ENCODE data around the gene IGFBP2. TPM values are rescaled to one million over a fixed set of nuclear protein-coding genes. Genes with fewer than 3 reads are reported as not detected.

IGFBP2 gene
- total RNA-seq = 121 and 137 TPM in 2 replicates

DNA sequence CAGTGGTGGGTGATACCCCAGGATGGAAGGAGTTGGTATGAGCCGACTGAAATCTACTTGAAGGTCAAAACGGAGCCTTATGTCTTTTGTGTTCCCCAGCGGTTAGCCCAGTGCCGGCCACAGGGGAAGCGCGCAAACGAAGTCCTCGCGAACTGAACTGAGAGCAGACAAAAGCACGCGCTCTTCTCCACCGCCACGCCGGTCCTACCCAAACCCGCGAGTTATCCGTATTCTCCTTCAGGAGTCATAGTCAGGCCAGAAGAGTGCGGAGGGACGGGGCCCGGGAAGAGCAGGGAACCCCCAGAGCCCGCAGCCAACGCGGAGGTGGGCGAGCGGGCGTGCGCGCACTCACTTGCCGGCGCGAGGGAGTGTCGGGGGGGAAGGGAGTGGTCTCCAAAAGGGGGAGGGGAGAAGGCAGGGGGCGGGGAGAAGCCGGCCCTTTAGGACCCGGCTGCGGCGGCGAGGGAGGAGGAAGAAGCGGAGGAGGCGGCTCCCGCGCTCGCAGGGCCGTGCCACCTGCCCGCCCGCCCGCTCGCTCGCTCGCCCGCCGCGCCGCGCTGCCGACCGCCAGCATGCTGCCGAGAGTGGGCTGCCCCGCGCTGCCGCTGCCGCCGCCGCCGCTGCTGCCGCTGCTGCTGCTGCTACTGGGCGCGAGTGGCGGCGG lies at the start of gene IGFBP2:
Gene IGFBP2, plus strand, starts transcription at position 469 of the 664 bp plus-strand sequence. Its CDS starts 104 bp downstream, at position 573.

DNA sequence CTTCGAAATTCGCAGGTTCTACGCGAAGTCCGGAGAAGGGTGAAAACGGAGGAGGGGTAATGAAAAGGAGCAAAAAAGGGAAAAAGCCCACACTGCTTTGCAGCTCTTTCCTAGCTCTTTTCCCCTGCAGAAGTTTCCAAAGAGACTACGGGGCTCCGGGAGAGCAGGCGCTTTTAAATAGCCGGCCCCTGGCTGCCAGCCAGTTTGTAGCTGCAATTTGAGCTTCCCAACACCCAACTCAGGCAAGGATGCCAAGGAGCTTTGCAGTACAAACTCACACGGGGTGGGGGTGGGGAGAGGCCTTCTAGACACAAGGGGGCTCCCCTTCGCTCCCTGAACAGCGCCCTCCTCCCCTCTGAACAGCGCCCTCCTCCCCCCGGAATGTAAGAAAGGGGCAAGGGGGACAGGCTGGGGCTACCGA lies 62.2 kb downstream of the IGFBP2 start, which contains the start of gene IGFBP5:
Gene IGFBP5, minus strand, starts transcription at position 149 of the 421 bp plus-strand sequence. CDS start 774 bp downstream, outside the sequence.

Other genes starting within 250 kb of the IGFBP2 start
- 22.0 and 24.5 TPM in 2 replicates for gene SMARCAL1, start 220.9 kb upstream of the IGFBP2 start, total RNA-seq
- gene RPL37A, start 134.6 kb upstream of the IGFBP2 start, total RNA-seq = 2,101 and 2,585 TPM in 2 replicates
- 1,071 and 1,355 TPM in 2 replicates for gene IGFBP5, start 62.1 kb downstream of the IGFBP2 start, total RNA-seq
- gene TNP1, start 226.6 kb downstream of the IGFBP2 start, total RNA-seq = not detected in 2 replicates